Stomach (tissue), 9 donors: ENCODE results near the gene STX1B. TPM values are rescaled to one million over a fixed set of nuclear protein-coding genes. Genes with fewer than 3 reads are reported as not detected.

Source experiments
- DNase-seq, 2 donors: peaks; one replicate each; pipeline versions ENCODE4 v3.0.0 to v3.0.0-alpha.2; 2013 to 2019
- H3K27ac ChIP-seq, 5 donors: fragments of 200-600 bp in 4 of 5; sonication (generic) in 4 of 5; one replicate each; pipeline ENCODE4 v1.5.1; 2013 to 2019; ENCODE audit warnings: mild to moderate bottlenecking in 1 of 5, moderate library complexity in 1 of 5
- H3K27me3 ChIP-seq, 3 donors: fragments of 200-600 bp; sonication (generic); one replicate each; pipeline ENCODE4 v1.5.1; 2017 to 2019; ENCODE audit warnings: mixed run types in 1 of 3
- H3K36me3 ChIP-seq, 4 donors: fragments of 200-600 bp; sonication (generic); 1 replicate in 3 of 4; 2 replicates in 1 of 4; pipeline ENCODE4 v1.5.1; 2016 to 2019
- H3K4me1 ChIP-seq, 4 donors: fragments of 200-600 bp; sonication (generic); one replicate each; pipeline ENCODE4 v1.5.1; 2016 to 2019
- H3K4me3 ChIP-seq, 4 donors: fragments of 200-600 bp; sonication (generic) in 3 of 4; one replicate each; pipeline ENCODE4 v1.5.1; 2016 to 2019; ENCODE audit warnings: mild to moderate bottlenecking in 1 of 4
- H3K9me3 ChIP-seq, 4 donors: fragments of 200-600 bp; sonication (generic); one replicate each; pipeline ENCODE4 v1.5.1; 2016 to 2019
- EP300 ChIP-seq: sonication (generic); formaldehyde crosslinking; IDR thresholded peaks from one replicate; pipeline ENCODE4 v1.6.1; 2017; ENCODE audit warnings: antibody characterized with exemption
- POLR2A ChIP-seq, 4 donors: fragments of 450-650 bp; IDR thresholded peaks; one replicate each; pipeline ENCODE4 v1.6.1; 2016; ENCODE audit warnings: antibody characterized with exemption in 4 of 4, control low read depth in 2 of 4, mild to moderate bottlenecking in 1 of 4, moderate library complexity in 1 of 4
- POLR2AphosphoS5 ChIP-seq, 3 donors: sonication (generic); formaldehyde crosslinking; IDR thresholded peaks; one replicate each; pipeline ENCODE4 v1.6.1; 2016; ENCODE audit warnings: antibody characterized with exemption in 3 of 3
- WGBS, 5 donors: extraction: QIAGEN DNeasy Blood & Tissue Kit in 3 of 5; methylation state at CpG; one replicate each; pipeline versions ENCODE4 v1.1.5 to v1.1.7; 2013 to 2018; 5-methylcytosine and 5-hydroxymethylcytosine counted together
- intact Hi-C: fragments of 100-400 bp; cut with DNase I; formaldehyde crosslinking; loops from one replicate; pipeline ENCODE4 v1.15.1; 2023; ENCODE audit warnings: low total_unique reads
- polyA plus RNA-seq, 3 donors: library from polyadenylated mRNA; stranded (reverse); fragments of 200-250 nt; gene quantifications; one replicate each; pipeline ENCODE4 v1.2.3, GENCODE V29; 2013
- total RNA-seq, 5 donors: library from RNA; depleted of rRNA; stranded (reverse); fragments of >200 nt; gene quantifications; one replicate each; pipeline versions ENCODE4 v1.1.0 to v1.2.3, GENCODE V29; 2014 to 2016
- TF ChIP-seq, protein P1 (sequence below), 7 experiments: fragments of 450-650 bp in 4 of 7; fragments of 200-600 bp in 3 of 7; sonication (generic) in 3 of 7; IDR thresholded peaks; one replicate each; pipeline ENCODE4 v1.5.1; 2016 to 2019; ENCODE audit warnings: antibody characterized with exemption in 7 of 7, control low read depth in 2 of 7, mild to moderate bottlenecking in 1 of 7
- donor health status: healthy with polysubstance abuse.
- donor health status: Bipolar disorder and iron deficiency.
- donor health status: healthy.

STX1B gene
- total and polyA plus RNA-seq, 8 donors, result 0.15 to 1.00 (median 0.66) TPM; not detected in 4

DNA sequence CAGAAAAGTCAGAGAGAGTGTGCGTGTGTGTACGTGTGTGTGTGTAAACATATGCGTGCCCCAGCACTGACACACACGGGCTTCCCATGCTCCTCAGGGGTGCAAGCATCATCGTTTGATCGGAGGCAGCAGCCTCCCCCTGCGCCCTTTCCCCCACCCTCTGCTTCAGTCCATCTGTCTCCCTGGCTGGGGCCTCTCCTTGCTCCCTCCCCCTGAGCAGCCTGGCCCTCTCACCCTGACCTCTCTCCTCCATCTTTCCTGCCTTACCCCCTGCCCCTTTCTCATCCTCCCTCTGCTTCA lies 4.4 kb downstream of the STX1B start:
- H3K9me3 ChIP-seq, result no peaks in the 10 kb centered on the region
- TF ChIP-seq, protein P1, sequence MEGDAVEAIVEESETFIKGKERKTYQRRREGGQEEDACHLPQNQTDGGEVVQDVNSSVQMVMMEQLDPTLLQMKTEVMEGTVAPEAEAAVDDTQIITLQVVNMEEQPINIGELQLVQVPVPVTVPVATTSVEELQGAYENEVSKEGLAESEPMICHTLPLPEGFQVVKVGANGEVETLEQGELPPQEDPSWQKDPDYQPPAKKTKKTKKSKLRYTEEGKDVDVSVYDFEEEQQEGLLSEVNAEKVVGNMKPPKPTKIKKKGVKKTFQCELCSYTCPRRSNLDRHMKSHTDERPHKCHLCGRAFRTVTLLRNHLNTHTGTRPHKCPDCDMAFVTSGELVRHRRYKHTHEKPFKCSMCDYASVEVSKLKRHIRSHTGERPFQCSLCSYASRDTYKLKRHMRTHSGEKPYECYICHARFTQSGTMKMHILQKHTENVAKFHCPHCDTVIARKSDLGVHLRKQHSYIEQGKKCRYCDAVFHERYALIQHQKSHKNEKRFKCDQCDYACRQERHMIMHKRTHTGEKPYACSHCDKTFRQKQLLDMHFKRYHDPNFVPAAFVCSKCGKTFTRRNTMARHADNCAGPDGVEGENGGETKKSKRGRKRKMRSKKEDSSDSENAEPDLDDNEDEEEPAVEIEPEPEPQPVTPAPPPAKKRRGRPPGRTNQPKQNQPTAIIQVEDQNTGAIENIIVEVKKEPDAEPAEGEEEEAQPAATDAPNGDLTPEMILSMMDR (IDR thresholded peaks at IDR 0.05), result no peak
- no peak for TF ChIP-seq POLR2A (IDR thresholded peaks at IDR 0.05)
- no peak for TF ChIP-seq POLR2AphosphoS5 (IDR thresholded peaks at IDR 0.05)
- no peak for TF ChIP-seq EP300
- H3K36me3 ChIP-seq, result no peaks in the 10 kb centered on the region
- intact Hi-C loops, result no loop called here
- no peak overlapping the region for H3K4me3 ChIP-seq
- H3K4me1 ChIP-seq, result peaks cover 0 to 9% (median 6%) of the 10 kb centered on the region in 4 donors
- no peak overlapping the region for H3K27ac ChIP-seq
- DNase-seq, result no peak
- WGBS, 5 donors, result 29 to 51% (median 35%) methylated on average over 7 of the region's 7 CpGs
- peaks cover 4 to 78% (median 39%) of the 10 kb centered on the region in 3 donors for H3K27me3 ChIP-seq

DNA sequence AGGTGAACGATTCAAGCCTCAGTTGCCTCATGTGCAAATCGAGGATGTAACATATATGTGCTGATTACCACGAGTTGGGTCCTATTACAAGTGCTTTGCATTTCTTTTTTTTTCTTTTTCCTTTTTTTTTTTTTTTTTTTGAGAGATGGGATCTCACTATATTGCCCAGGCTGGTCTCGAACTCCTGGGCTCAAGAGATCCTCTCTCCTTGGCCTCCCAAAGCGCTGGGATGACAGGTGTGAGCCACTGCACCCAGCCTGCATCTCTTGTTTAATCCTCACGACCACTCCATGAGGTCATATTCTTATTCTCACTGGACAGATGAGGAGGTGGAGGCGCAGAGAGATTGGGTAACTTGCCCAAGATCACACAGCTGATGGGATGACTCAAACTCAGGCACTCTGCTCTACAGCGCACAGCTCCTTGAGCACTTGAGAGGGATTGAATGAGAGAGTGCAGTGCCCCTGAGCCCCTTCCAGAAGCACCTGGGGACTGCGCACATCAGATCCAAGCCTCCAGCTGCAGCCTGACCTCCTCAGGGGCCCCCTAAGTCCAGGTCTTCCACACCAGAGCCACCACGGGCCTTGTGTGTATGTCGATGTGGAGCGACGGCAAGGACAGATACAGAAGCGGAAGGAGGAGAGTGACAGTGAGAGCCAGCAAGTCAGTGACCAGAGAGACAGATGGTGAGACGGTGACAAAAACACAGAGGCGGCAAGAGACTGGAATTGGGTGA lies 4.9 kb downstream of the STX1B start:
- no peak overlapping the region for H3K4me3 ChIP-seq
- intact Hi-C loops, result no loop called here
- no peaks in the 10 kb centered on the region for H3K36me3 ChIP-seq
- whole genome bisulfite sequencing, 5 donors, result 59 to 70% (median 66%) methylated on average over 15 to 16 of the region's 16 CpGs
- H3K9me3 ChIP-seq, result no peaks in the 10 kb centered on the region
- no peak for DNase-seq
- H3K27me3 ChIP-seq, result peaks cover 0 to 73% (median 34%) of the 10 kb centered on the region in 3 donors
- H3K4me1 ChIP-seq, result peaks cover 0 to 4% (median under 1%) of the 10 kb centered on the region in 4 donors
- TF ChIP-seq POLR2AphosphoS5 (IDR thresholded peaks at IDR 0.05) (no peak), POLR2A (IDR thresholded peaks at IDR 0.05) (no peak), EP300 (no peak)
- TF ChIP-seq, protein P1 (IDR thresholded peaks at IDR 0.05), result no peak
- H3K27ac ChIP-seq, result no peak overlapping the region

DNA sequence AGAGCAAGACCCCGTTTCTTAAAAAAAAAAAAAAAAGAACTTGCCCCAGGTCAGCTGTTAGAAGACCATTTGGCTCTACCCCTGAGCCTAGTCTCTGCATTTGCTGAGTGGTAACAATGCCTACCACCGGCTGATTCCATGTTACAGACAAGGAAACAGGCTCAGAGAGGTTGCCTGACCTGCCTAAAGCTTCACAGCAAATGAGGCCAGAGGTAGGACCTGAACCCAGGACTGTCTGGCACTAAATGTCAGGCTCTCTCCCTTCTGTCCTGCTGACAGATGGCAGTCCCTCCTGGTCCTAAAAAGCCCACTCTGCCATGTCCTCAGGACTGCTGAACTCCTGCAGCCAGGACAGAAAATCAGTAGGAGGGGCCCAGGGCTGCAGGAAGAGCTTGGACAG lies 5.8 kb downstream of the STX1B start:
- Histone ChIP-seq H3K4me3 (no peak overlapping the region), H3K9me3 (no peaks in the 10 kb centered on the region), H3K4me1 (no peaks in the 10 kb centered on the region), H3K27ac (no peak overlapping the region), H3K36me3 (no peaks in the 10 kb centered on the region), H3K27me3 (peaks cover 0 to 65% (median 26%) of the 10 kb centered on the region in 3 donors)
- WGBS, 5 donors, result 62 to 78% (median 70%) methylated on average over 2 of the region's 2 CpGs
- no peak for TF ChIP-seq POLR2A (IDR thresholded peaks at IDR 0.05)
- TF ChIP-seq EP300, result no peak
- TF ChIP-seq, protein P1 (IDR thresholded peaks at IDR 0.05), result no peak
- no peak for TF ChIP-seq POLR2AphosphoS5 (IDR thresholded peaks at IDR 0.05)
- intact Hi-C loops, result no loop called here
- DNase-seq, result no peak

DNA sequence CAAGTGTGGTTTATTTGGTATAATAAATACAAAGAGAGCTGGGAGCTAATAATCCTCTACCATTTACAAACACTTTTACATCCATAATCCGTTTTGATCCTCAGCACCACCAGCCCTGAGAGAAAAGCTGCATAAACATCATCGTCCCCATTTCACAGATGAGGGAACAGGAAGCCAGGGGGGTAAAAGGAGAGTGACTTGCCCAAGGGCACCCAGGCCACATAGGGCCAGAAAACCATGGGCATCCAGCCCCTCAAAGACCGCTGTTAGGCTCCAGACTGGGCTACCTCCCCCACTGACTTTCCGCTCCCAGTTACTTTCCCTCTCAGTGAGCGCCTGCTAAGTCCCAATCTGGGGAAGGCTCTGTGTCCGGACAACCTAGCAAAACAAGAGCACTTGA lies 6.7 kb downstream of the STX1B start:
- TF ChIP-seq POLR2AphosphoS5 (IDR thresholded peaks at IDR 0.05) (no peak), POLR2A (IDR thresholded peaks at IDR 0.05) (no peak), EP300 (no peak)
- TF ChIP-seq, protein P1 (IDR thresholded peaks at IDR 0.05), result no peak
- Histone ChIP-seq H3K36me3 (no peaks in the 10 kb centered on the region), H3K27me3 (peaks cover 0 to 55% (median 16%) of the 10 kb centered on the region in 3 donors), H3K9me3 (no peaks in the 10 kb centered on the region), H3K4me1 (no peaks in the 10 kb centered on the region), H3K27ac (no peak overlapping the region), H3K4me3 (no peak overlapping the region)
- DNase-seq, result no peak
- WGBS, 5 donors, result 73 to 85% (median 76%) methylated on average over 6 of the region's 6 CpGs
- intact Hi-C loops, result no loop called here
